Mesendoderm (in vitro differentiated cells): ENCODE measurements around the gene HRH1.
A peak's percentile ranks its signal among the peaks of the same experiment; 100 is the strongest.
"Not testable (repeated sequence)": the region's sequence is repeated elsewhere in the genome, so short reads cannot be mapped to it uniquely, and the experiment has no call there.

Source experiments
- DNase-seq: peaks from one replicate; pipeline ENCODE4 v3.0.0; 2013
- H2AK5ac ChIP-seq: 2 replicates; pipeline ENCODE4 v1.6.1; 2013; ENCODE audit warnings: low read length, inconsistent platforms
- H2BK120ac ChIP-seq: 2 replicates; pipeline ENCODE4 v1.6.1; 2013; ENCODE audit warnings: low read depth, mild to moderate bottlenecking, low read length, moderate library complexity, mixed read lengths
- H2BK15ac ChIP-seq: replicated peaks from 2 replicates; pipeline ENCODE4 v1.6.1; 2013; ENCODE audit warnings: low read depth, mild to moderate bottlenecking, moderate library complexity
- H2BK5ac ChIP-seq: 2 replicates; pipeline ENCODE4 v1.6.1; 2013; ENCODE audit warnings: low read length, inconsistent platforms
- H3K18ac ChIP-seq: 2 replicates; pipeline ENCODE4 v1.6.1; 2013; ENCODE audit warnings: mild to moderate bottlenecking, low read length, mixed read lengths
- H3K23ac ChIP-seq: one replicate; pipeline ENCODE4 v1.6.1; 2013; ENCODE audit warnings: low read length
- H3K27ac ChIP-seq: 2 replicates; pipeline ENCODE4 v1.5.1; 2013; ENCODE audit warnings: low read depth, mild to moderate bottlenecking, inconsistent platforms, low read length, moderate library complexity
- H3K27me3 ChIP-seq: 2 replicates; pipeline ENCODE4 v1.6.1; 2013; ENCODE audit warnings: low read length, control low read depth, mild to moderate bottlenecking, inconsistent platforms; ENCODE audit not compliant: insufficient read depth, poor library complexity
- H3K36me3 ChIP-seq: 2 replicates; pipeline ENCODE4 v1.6.1; 2013; ENCODE audit warnings: low read length, inconsistent platforms; ENCODE audit not compliant: control insufficient read depth, insufficient read depth
- H3K4ac ChIP-seq: one replicate; pipeline ENCODE4 v1.6.1; 2013; ENCODE audit warnings: low read depth, mild to moderate bottlenecking, low read length, moderate library complexity
- H3K4me1 ChIP-seq: 2 replicates; pipeline ENCODE4 v1.6.1; 2013; ENCODE audit warnings: low read depth, low read length, inconsistent platforms; ENCODE audit not compliant: control insufficient read depth
- H3K4me2 ChIP-seq: 2 replicates; pipeline ENCODE4 v1.6.1; 2013; ENCODE audit warnings: low read length
- H3K4me3 ChIP-seq: 2 replicates; pipeline ENCODE4 v1.5.1; 2013; ENCODE audit warnings: mild to moderate bottlenecking, low read length
- H3K56ac ChIP-seq: one replicate; pipeline ENCODE4 v1.6.1; 2013; ENCODE audit warnings: low read length
- H3K79me1 ChIP-seq: 2 replicates; pipeline ENCODE4 v1.6.1; 2013; ENCODE audit warnings: low read length, inconsistent platforms
- H3K79me2 ChIP-seq: 2 replicates; pipeline ENCODE4 v1.6.1; 2013; ENCODE audit warnings: mild to moderate bottlenecking, low read length; ENCODE audit not compliant: control insufficient read depth, insufficient read depth
- H3K9ac ChIP-seq: 2 replicates; pipeline ENCODE4 v1.6.1; 2013; ENCODE audit warnings: low read length, inconsistent platforms
- H4K5ac ChIP-seq: one replicate; pipeline ENCODE4 v1.6.1; 2013; ENCODE audit warnings: low read length
- H4K8ac ChIP-seq: one replicate; pipeline ENCODE4 v1.6.1; 2013; ENCODE audit warnings: low read depth, mild to moderate bottlenecking, control low read depth, low read length, moderate library complexity
- WGBS: extraction: QIAGEN DNeasy Blood & Tissue Kit; methylation state at CpG from one replicate; pipeline ENCODE4 v1.1.7; 2013; ENCODE audit warnings: low lambda C conversion rate, missing lambda C conversion rate; ENCODE audit not compliant: insufficient coverage; ENCODE audit errors: extremely low coverage; 5-methylcytosine and 5-hydroxymethylcytosine counted together

The HRH1 gene

DNA sequence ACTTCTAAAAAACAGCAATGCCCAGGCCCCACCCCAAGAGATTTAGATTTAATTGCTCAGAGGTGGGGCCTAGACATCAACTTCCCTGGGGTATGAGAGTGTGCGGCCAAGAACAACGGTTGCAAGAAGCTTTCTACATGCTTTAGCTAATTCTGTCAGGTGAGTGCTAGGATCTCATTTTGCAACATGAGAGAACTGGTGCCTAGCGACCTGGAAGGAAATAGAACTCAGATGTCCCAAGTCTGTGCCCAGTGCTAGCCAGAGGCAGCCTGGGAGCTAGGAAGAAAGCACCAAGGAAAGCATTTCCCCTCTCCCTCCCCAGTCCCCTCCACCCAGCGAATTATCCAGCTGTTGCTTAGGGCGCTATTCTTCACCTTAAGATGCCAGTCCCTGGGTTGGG lies 22.9 kb upstream of the HRH1 start:
- Histone ChIP-seq H3K36me3 (no peaks in the 10 kb centered on the region), H3K18ac (no peak overlapping the region), H2AK5ac (no peak overlapping the region), H3K9ac (no peak overlapping the region), H2BK5ac (no peak overlapping the region), H3K23ac (no peak overlapping the region), H3K4ac (no peak overlapping the region), H3K79me1 (no peaks in the 10 kb centered on the region), H2BK15ac (no peak overlapping the region), H3K4me3 (no peak overlapping the region), H3K56ac (no peak overlapping the region), H3K27ac (no peak overlapping the region), H3K4me1 (no peaks in the 10 kb centered on the region), H4K8ac (no peak overlapping the region), H3K27me3 (no peaks in the 10 kb centered on the region), H3K4me2 (no peak overlapping the region), H4K5ac (no peak overlapping the region), H2BK120ac (no peak overlapping the region), H3K79me2 (no peaks in the 10 kb centered on the region)
- DNase-seq = no peak
- no CpG with 5 or more reads among the region's 5 CpGs for WGBS

GRCh38 chr3:11131886-11132285 lies 22.4 kb upstream of the HRH1 start:
- H2BK5ac ChIP-seq, DNase-seq: not testable (repeated sequence)

GRCh38 chr3:11132861-11133260 lies 21.4 kb upstream of the HRH1 start:
- H3K79me2 ChIP-seq = no peaks in the 10 kb centered on the region
- no peak overlapping the region for H2BK120ac ChIP-seq
- H3K27ac ChIP-seq = no peak overlapping the region
- no peak overlapping the region for H3K4me2 ChIP-seq
- H3K36me3 ChIP-seq = no peaks in the 10 kb centered on the region
- no peak overlapping the region for H3K4ac ChIP-seq
- H3K4me3 ChIP-seq = no peak overlapping the region
- no peak overlapping the region for H2BK15ac ChIP-seq
- WGBS = no CpG with 5 or more reads among the region's 4 CpGs
- no peaks in the 10 kb centered on the region for H3K27me3 ChIP-seq
- no peak for DNase-seq
- no peak overlapping the region for H4K5ac ChIP-seq
- no peak overlapping the region for H3K23ac ChIP-seq
- H3K79me1 ChIP-seq = no peaks in the 10 kb centered on the region
- no peak overlapping the region for H4K8ac ChIP-seq
- no peak overlapping the region for H2AK5ac ChIP-seq
- H3K9ac ChIP-seq = no peak overlapping the region
- no peak overlapping the region for H2BK5ac ChIP-seq
- H3K4me1 ChIP-seq = no peaks in the 10 kb centered on the region
- H3K18ac ChIP-seq = no peak overlapping the region
- no peak overlapping the region for H3K56ac ChIP-seq

More at GRCh38 chr3:11131886-11132285, 22.4 kb upstream of the HRH1 start:
- H3K27me3 ChIP-seq, H3K18ac ChIP-seq, H4K8ac ChIP-seq, H3K4me1 ChIP-seq, H3K23ac ChIP-seq, H3K4me3 ChIP-seq, H3K4me2 ChIP-seq, H3K27ac ChIP-seq, H2BK120ac ChIP-seq, H2BK15ac ChIP-seq, H4K5ac ChIP-seq, H3K36me3 ChIP-seq, H3K79me1 ChIP-seq, H3K79me2 ChIP-seq, H3K4ac ChIP-seq, H3K56ac ChIP-seq, H3K9ac ChIP-seq, H2AK5ac ChIP-seq: not testable (repeated sequence)
- no CpG with 5 or more reads among the region's 7 CpGs for WGBS

GRCh38 chr3:11134794-11135193 lies 19.5 kb upstream of the HRH1 start:
- Histone ChIP-seq H3K79me1 (no peaks in the 10 kb centered on the region), H3K4me2 (no peak overlapping the region), H3K18ac (no peak overlapping the region), H2BK15ac (no peak overlapping the region), H3K27ac (no peak overlapping the region), H3K79me2 (no peaks in the 10 kb centered on the region), H4K5ac (no peak overlapping the region), H4K8ac (no peak overlapping the region), H3K56ac (no peak overlapping the region), H3K4me1 (no peaks in the 10 kb centered on the region), H2BK120ac (no peak overlapping the region), H3K27me3 (no peaks in the 10 kb centered on the region), H3K36me3 (no peaks in the 10 kb centered on the region), H2AK5ac (no peak overlapping the region), H3K4me3 (no peak overlapping the region), H3K4ac (no peak overlapping the region), H2BK5ac (no peak overlapping the region), H3K23ac (no peak overlapping the region), H3K9ac (no peak overlapping the region)
- no peak for DNase-seq
- WGBS = no CpG with 5 or more reads among the region's 2 CpGs

DNA sequence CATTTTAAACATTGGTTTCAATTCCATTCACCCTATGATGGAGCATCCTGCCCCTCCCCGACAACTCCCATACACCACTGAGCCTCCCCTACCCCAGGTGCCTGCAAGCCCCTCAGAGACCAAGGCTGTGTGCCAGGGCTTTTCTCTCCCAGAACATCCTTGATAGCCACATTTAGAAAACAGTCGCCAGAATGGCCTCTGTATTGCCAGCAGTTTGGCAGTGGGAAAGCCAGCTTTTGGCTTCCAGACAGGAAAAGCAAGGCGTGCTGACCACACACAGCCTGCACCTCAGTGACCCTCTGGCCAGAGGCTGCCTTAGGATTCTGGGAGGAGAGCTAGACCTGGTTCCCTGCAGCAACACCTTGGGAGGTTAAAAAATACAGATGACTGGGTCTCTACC lies 18.2 kb upstream of the HRH1 start:
- Histone ChIP-seq H4K8ac (no peak overlapping the region), H3K23ac (no peak overlapping the region), H3K56ac (no peak overlapping the region), H3K27me3 (no peaks in the 10 kb centered on the region), H3K9ac (no peak overlapping the region), H2AK5ac (no peak overlapping the region), H3K4me3 (no peak overlapping the region), H3K18ac (no peak overlapping the region), H3K4me1 (no peaks in the 10 kb centered on the region), H2BK5ac (no peak overlapping the region), H3K4me2 (no peak overlapping the region), H2BK15ac (no peak overlapping the region), H3K79me1 (no peaks in the 10 kb centered on the region), H3K27ac (no peak overlapping the region), H4K5ac (no peak overlapping the region), H2BK120ac (no peak overlapping the region), H3K4ac (no peak overlapping the region), H3K36me3 (no peaks in the 10 kb centered on the region), H3K79me2 (no peaks in the 10 kb centered on the region)
- DNase-seq = no peak
- no CpG with 5 or more reads among the region's 3 CpGs for WGBS

DNA sequence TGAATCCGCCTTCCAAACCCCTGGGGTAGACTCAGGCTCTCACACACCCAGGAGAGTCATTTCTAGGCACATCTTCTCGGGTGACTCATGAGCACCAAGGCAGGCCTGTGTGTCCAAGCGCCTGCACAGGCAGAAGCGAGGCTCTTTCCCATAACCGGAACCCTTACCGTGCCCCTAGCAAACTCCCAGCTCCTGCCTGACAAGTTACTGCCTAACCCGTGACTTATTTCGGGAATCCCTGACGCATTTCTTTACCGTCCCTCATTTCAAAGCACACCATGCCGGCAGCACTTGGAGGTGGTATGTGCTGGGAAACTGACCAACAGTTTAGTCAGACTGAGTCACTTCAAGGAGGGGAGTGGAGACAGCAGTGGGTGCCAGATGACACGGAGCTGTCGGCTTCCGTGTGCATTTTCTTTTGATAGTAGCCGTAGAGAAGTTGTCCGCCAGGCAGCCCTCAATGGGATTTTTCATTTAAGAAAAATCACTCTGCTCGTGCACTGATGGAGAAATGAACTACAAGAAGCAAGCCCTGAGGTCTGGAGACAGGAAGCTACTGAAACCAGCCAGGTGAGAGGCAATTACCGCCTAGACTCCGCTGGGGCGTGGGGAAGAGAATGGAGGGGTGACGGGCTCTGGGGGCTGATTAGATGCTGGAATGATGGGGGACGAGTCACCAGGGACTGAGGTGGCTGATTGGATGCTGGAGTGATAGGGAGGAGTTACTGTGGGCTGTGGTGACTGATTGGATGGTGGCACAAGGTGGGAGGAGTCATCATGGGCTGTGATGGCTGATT lies 17.3 kb upstream of the HRH1 start:
- H3K27me3 ChIP-seq = no peaks in the 10 kb centered on the region
- no peak overlapping the region for H2BK15ac ChIP-seq
- no peak overlapping the region for H3K4me3 ChIP-seq
- H2AK5ac ChIP-seq = no peak overlapping the region
- H3K56ac ChIP-seq = no peak overlapping the region
- no peak overlapping the region for H2BK120ac ChIP-seq
- H4K5ac ChIP-seq = no peak overlapping the region
- H4K8ac ChIP-seq = no peak overlapping the region
- H3K9ac ChIP-seq = no peak overlapping the region
- no peak overlapping the region for H3K23ac ChIP-seq
- no peak overlapping the region for H3K27ac ChIP-seq
- H3K4me1 ChIP-seq = no peaks in the 10 kb centered on the region
- no CpG with 5 or more reads among the region's 22 CpGs for WGBS
- H3K79me2 ChIP-seq = no peaks in the 10 kb centered on the region
- no peaks in the 10 kb centered on the region for H3K79me1 ChIP-seq
- H3K36me3 ChIP-seq = no peaks in the 10 kb centered on the region
- no peak overlapping the region for H2BK5ac ChIP-seq
- peak; percentile 40 for DNase-seq
- no peak overlapping the region for H3K18ac ChIP-seq
- no peak overlapping the region for H3K4ac ChIP-seq
- H3K4me2 ChIP-seq = no peak overlapping the region
